Kidney (tissue), 14 donors: ENCODE data around the gene MIA. TPM values are rescaled to one million over a fixed set of nuclear protein-coding genes. Genes with fewer than 3 reads are reported as not detected.
"Not testable (repeated sequence)": the region's sequence is repeated elsewhere in the genome, so short reads cannot be mapped to it uniquely, and the experiment has no call there.

ENCODE experiments used
- DNase-seq, 5 donors: peaks; one replicate each; pipeline ENCODE4 v3.0.0-alpha.2; 2013 to 2020
- FAIRE-seq: peaks from 2 replicates; lab custom pipeline; 2012; peaks lifted over from hg19 to GRCh38; lab: Jason Lieb, UNC
- H3K27ac ChIP-seq, 2 donors: one replicate each; pipeline ENCODE4 v1.7.0; 2013; ENCODE audit warnings: low read depth in 2 of 2, low read length in 2 of 2, inconsistent platforms in 1 of 2
- H3K27me3 ChIP-seq: one replicate; pipeline ENCODE4 v1.7.1; 2013; ENCODE audit warnings: low read length, inconsistent platforms; ENCODE audit not compliant: control insufficient read depth, insufficient read depth
- H3K36me3 ChIP-seq, 3 donors: one replicate each; pipeline versions ENCODE4 v1.7.0 to v1.7.1; 2013; ENCODE audit warnings: low read length in 3 of 3, control low read depth in 1 of 3, inconsistent platforms in 1 of 3; ENCODE audit not compliant: insufficient read depth in 3 of 3, control insufficient read depth in 2 of 3
- H3K4me1 ChIP-seq, 3 donors: one replicate each; pipeline versions ENCODE4 v1.7.0 to v1.7.1; 2013; ENCODE audit warnings: low read length in 3 of 3, inconsistent platforms in 1 of 3, low read depth in 1 of 3; ENCODE audit not compliant: control insufficient read depth in 2 of 3, insufficient read depth in 2 of 3
- H3K4me3 ChIP-seq, 3 donors: one replicate each; pipeline versions ENCODE4 v1.7.0 to v1.8.1; 2013; ENCODE audit warnings: low read length in 3 of 3, control low read depth in 1 of 3, inconsistent platforms in 1 of 3
- H3K9ac ChIP-seq, 3 donors: one replicate each; pipeline versions ENCODE4 v1.7.0 to v1.7.1; 2013; ENCODE audit warnings: low read length in 3 of 3, control low read depth in 1 of 3, inconsistent platforms in 1 of 3
- H3K9me3 ChIP-seq, 3 donors: one replicate each; pipeline versions ENCODE4 v1.7.0 to v1.7.1; 2013; ENCODE audit warnings: low read length in 3 of 3, control low read depth in 1 of 3, inconsistent platforms in 1 of 3; ENCODE audit not compliant: control insufficient read depth in 2 of 3, insufficient read depth in 1 of 3
- CTCF ChIP-seq: IDR thresholded peaks from 3 replicates; pipeline ENCODE4 v1.5.1; 2012; ENCODE audit warnings: mild to moderate bottlenecking, moderate library complexity, borderline replicate concordance; ENCODE audit not compliant: insufficient read depth; ENCODE audit errors: extremely low read depth
- intact Hi-C: fragments of 100-400 bp; cut with DNase I; formaldehyde crosslinking; loops from one replicate; pipeline ENCODE4 v1.11.1; 2022
- polyA plus RNA-seq: library from polyadenylated mRNA; stranded (reverse); fragments of 350-450 nt; fragmentation: Illumina TruSeq; extraction: RNeasy Lipid Tissue Mini Kit (QIAGEN cat#74804); gene quantifications from one replicate; pipeline ENCODE4 v1.2.3, GENCODE V29; 2014; ENCODE audit warnings: low read depth, low replicate concordance; ENCODE audit not compliant: insufficient read depth
- total RNA-seq: library from RNA; stranded (reverse); fragmentation: NEBNext Ultra II Directional; extraction: Animal tissue kit (Norgen Biotek cat#: 25700); gene quantifications from one replicate; pipeline ENCODE4 v1.2.1, GENCODE V29; 2021
- donor health status: control.
- donor health status: control.
- donor health status: control.
- donor health status: control.
- donor health status: control.
- donor health status: DM: yes; HTN: yes; CAD: no.
- donor health status: Normal renal cell carcinoma (clear cell type).

MIA gene
- total and polyA plus RNA-seq, 2 donors from 2014 or later: 6.5 TPM; not detected in 1

- Histone ChIP-seq H3K9me3 (no peaks in the 10 kb centered on the region), H3K27ac (no peak overlapping the region), H3K9ac (no peak overlapping the region), H3K36me3 (peaks cover 17 to 59% (median 43%) of the 10 kb centered on the region in 3 donors), H3K4me1 (peaks cover 0 to 12% (median 2%) of the 10 kb centered on the region in 3 donors), H3K4me3 (no peak overlapping the region), H3K27me3 (no peaks in the 10 kb centered on the region)
- FAIRE-seq: no peak
- intact Hi-C loops: no loop called here
- no peak for DNase-seq
- TF ChIP-seq CTCF: no peak
Observed at GRCh38 chr19:40759352-40759751, 16.0 kb upstream of the MIA start.

DNA sequence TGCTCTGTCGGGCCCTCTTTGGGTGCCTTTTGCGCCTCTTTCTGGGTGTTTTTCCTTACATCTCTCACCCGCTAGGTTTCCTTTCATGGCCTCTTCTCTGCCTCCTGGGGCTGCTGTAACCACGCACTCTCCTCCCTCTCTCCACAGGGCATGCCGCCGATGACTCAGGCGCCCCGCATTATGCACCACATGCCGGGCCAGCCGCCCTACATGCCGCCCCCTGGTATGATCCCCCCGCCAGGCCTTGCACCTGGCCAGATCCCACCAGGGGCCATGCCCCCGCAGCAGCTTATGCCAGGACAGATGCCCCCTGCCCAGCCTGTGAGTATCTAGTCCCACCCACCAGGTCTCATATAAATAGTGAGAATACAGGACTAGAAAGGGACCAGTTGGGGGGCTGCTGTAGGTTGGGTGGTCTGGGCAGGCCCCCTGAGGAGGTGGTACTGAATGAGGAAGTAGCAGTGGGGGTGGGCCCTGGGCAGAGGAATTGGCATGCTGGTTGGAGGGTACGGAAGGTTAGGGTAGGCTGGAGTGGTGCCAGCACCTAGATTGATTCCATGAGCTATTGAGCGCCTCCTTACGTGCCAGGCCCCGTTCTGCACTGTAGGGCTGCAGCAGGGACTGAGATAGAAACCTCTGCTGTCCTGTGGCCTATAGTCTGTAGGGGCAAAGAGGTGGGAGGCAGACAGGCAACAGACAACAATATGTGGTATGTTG is 12.4 kb upstream of the MIA start:
- H3K9me3 ChIP-seq: no peaks in the 10 kb centered on the region
- H3K27ac ChIP-seq: no peak overlapping the region
- no peak for DNase-seq
- FAIRE-seq: no peak
- peaks cover 16 to 69% (median 53%) of the 10 kb centered on the region in 3 donors for H3K36me3 ChIP-seq
- no peaks in the 10 kb centered on the region for H3K4me1 ChIP-seq
- TF ChIP-seq CTCF: no peak
- H3K27me3 ChIP-seq: no peaks in the 10 kb centered on the region
- no peak overlapping the region for H3K4me3 ChIP-seq
- intact Hi-C loops: no loop called here
- no peak overlapping the region for H3K9ac ChIP-seq

GRCh38 chr19:40763526-40763925 is 11.8 kb upstream of the MIA start:
- H3K4me3 ChIP-seq: no peak overlapping the region
- no peak for DNase-seq
- no peak overlapping the region for H3K9ac ChIP-seq
- H3K36me3 ChIP-seq: peaks cover 16 to 64% (median 48%) of the 10 kb centered on the region in 3 donors
- no peaks in the 10 kb centered on the region for H3K4me1 ChIP-seq
- TF ChIP-seq CTCF: no peak
- H3K9me3 ChIP-seq: no peaks in the 10 kb centered on the region
- H3K27ac ChIP-seq: no peak overlapping the region
- intact Hi-C loops: no loop called here
- H3K27me3 ChIP-seq: no peaks in the 10 kb centered on the region
- FAIRE-seq: no peak

- intact Hi-C loops: no loop called here
- no peak for TF ChIP-seq CTCF
- H3K36me3 ChIP-seq: peaks cover 16 to 63% (median 48%) of the 10 kb centered on the region in 3 donors
- no peaks in the 10 kb centered on the region for H3K4me1 ChIP-seq
- no peak overlapping the region for H3K27ac ChIP-seq
- H3K9me3 ChIP-seq: no peaks in the 10 kb centered on the region
- FAIRE-seq: no peak
- no peak overlapping the region for H3K9ac ChIP-seq
- no peaks in the 10 kb centered on the region for H3K27me3 ChIP-seq
- no peak overlapping the region for H3K4me3 ChIP-seq
- DNase-seq: no peak
Observed at GRCh38 chr19:40763963-40764362, 11.4 kb upstream of the MIA start.

GRCh38 chr19:40766385-40766784 is 8.9 kb upstream of the MIA start:
- H3K9ac ChIP-seq, H3K27ac ChIP-seq, FAIRE-seq, DNase-seq, H3K9me3 ChIP-seq, H3K4me3 ChIP-seq, intact Hi-C loops, H3K4me1 ChIP-seq, H3K27me3 ChIP-seq: not testable (repeated sequence)
- peaks cover 10 to 43% (median 38%) of the 10 kb centered on the region in 3 donors for H3K36me3 ChIP-seq
